Measurements from ENCODE around the gene HDAC6.
"Not testable (repeated sequence)": the region's sequence is repeated elsewhere in the genome, so short reads cannot be mapped to it uniquely, and the experiment has no call there.

Gene HDAC6

GRCh38 chrX:48818866-48819265 is 17.0 kb downstream of the HDAC6 start:
- H4K8ac ChIP-seq (ENCODE audit: low read depth, low read length): no peak overlapping the region
- no peak overlapping the region for H3K27ac ChIP-seq (ENCODE audit: low read depth, low read length)
- WGBS (ENCODE audit: extremely low coverage, insufficient coverage, insufficient read length): no CpG with 5 or more reads among the region's 4 CpGs
- no peaks in the 10 kb centered on the region for H3K4me1 ChIP-seq (ENCODE audit: control insufficient read depth in 1 of 2, insufficient read depth in 2 of 2, low read length in 2 of 2)
- H2BK12ac ChIP-seq (ENCODE audit: low read length): no peak overlapping the region
- no peak overlapping the region for H3K18ac ChIP-seq (ENCODE audit: low read length)
- H2BK5ac ChIP-seq (ENCODE audit: low read depth, low read length, poor library complexity): no peak overlapping the region
- no peak overlapping the region for H2AK5ac ChIP-seq (ENCODE audit: low read length)
- H3K14ac ChIP-seq (ENCODE audit: low read length): no peak overlapping the region
- H2BK120ac ChIP-seq (ENCODE audit: insufficient read depth, low read length, poor library complexity): no peak overlapping the region
- H3K9ac ChIP-seq (ENCODE audit: low read length): no peak overlapping the region
- H2AFZ ChIP-seq (ENCODE audit: insufficient read depth, low read length, poor library complexity): no peak overlapping the region
- H3K79me2 ChIP-seq (ENCODE audit: control insufficient read depth, insufficient read depth, low read length, poor library complexity): no peaks in the 10 kb centered on the region
- no peak overlapping the region for H3K4me3 ChIP-seq (ENCODE audit: low read depth, low read length)
- no peaks in the 10 kb centered on the region for H3K79me1 ChIP-seq (ENCODE audit: low read length)
- H3K23ac ChIP-seq (ENCODE audit: low read length): no peak overlapping the region
- H3K9me3 ChIP-seq (ENCODE audit: insufficient read depth, low read depth, low read length): no peaks in the 10 kb centered on the region
- no peaks in the 10 kb centered on the region for H3K27me3 ChIP-seq (ENCODE audit: insufficient read depth, low read length)
- H3K36me3 ChIP-seq (ENCODE audit: control insufficient read depth in 1 of 2, insufficient read depth in 2 of 2, low read length in 2 of 2): peaks cover 66 to 69% of the 10 kb centered on the region in 2 experiments
- no peak overlapping the region for H3K4ac ChIP-seq (ENCODE audit: low read depth, low read length)
- no peak for DNase-seq
- H4K91ac ChIP-seq (ENCODE audit: low read depth, low read length): no peak overlapping the region
- H3K4me2 ChIP-seq (ENCODE audit: low read length): no peak overlapping the region
- H4K12ac ChIP-seq (ENCODE audit: low read depth, low read length): no peak overlapping the region

DNA sequence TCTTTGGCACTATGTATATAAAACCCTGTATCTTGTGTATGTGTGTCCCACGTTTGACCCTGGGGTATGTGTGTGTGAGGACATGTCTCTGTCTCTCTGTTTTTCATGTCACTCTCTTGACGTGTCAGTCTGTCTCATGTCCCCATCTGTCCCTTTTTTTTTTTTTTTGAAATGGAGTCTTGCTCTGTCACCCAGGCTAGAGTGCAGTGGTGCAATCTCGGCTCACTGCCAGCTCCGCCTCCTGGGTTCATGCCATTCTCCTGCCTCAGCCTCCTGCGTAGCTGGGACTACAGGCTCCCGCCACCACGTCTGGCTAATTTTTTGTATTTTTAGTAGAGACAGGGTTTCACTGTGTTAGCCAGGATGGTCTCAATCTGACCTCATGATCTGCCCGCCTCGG is 17.5 kb downstream of the HDAC6 start:
- H3K4me1 ChIP-seq (ENCODE audit: control insufficient read depth in 1 of 2, insufficient read depth in 2 of 2, low read length in 2 of 2); H3K18ac ChIP-seq (ENCODE audit: low read length); H3K23ac ChIP-seq (ENCODE audit: low read length); H4K12ac ChIP-seq (ENCODE audit: low read depth, low read length); H2AFZ ChIP-seq (ENCODE audit: insufficient read depth, low read length, poor library complexity); H2BK120ac ChIP-seq (ENCODE audit: insufficient read depth, low read length, poor library complexity); H3K14ac ChIP-seq (ENCODE audit: low read length); H3K9me3 ChIP-seq (ENCODE audit: insufficient read depth, low read depth, low read length); H3K79me2 ChIP-seq (ENCODE audit: control insufficient read depth, insufficient read depth, low read length, poor library complexity); H3K79me1 ChIP-seq (ENCODE audit: low read length); H3K4ac ChIP-seq (ENCODE audit: low read depth, low read length); H2AK5ac ChIP-seq (ENCODE audit: low read length); H2BK5ac ChIP-seq (ENCODE audit: low read depth, low read length, poor library complexity); H3K9ac ChIP-seq (ENCODE audit: low read length); H4K91ac ChIP-seq (ENCODE audit: low read depth, low read length); H3K27me3 ChIP-seq (ENCODE audit: insufficient read depth, low read length); H3K27ac ChIP-seq (ENCODE audit: low read depth, low read length); H2BK12ac ChIP-seq (ENCODE audit: low read length); H3K4me3 ChIP-seq (ENCODE audit: low read depth, low read length); H3K4me2 ChIP-seq (ENCODE audit: low read length); H4K8ac ChIP-seq (ENCODE audit: low read depth, low read length): not testable (repeated sequence)
- peak in 1 of 2 donors; percentile 7 for DNase-seq
- H3K36me3 ChIP-seq (ENCODE audit: control insufficient read depth in 1 of 2, insufficient read depth in 2 of 2, low read length in 2 of 2): peaks cover 69 to 73% of the 10 kb centered on the region in 2 experiments
- no CpG with 5 or more reads among the region's 9 CpGs for WGBS (ENCODE audit: extremely low coverage, insufficient coverage, insufficient read length)

GRCh38 chrX:48823053-48823452 is 21.2 kb downstream of the HDAC6 start:
- H3K4me1 ChIP-seq (ENCODE audit: control insufficient read depth in 1 of 2, insufficient read depth in 2 of 2, low read length in 2 of 2): no peaks in the 10 kb centered on the region
- no peak overlapping the region for H3K14ac ChIP-seq (ENCODE audit: low read length)
- WGBS (ENCODE audit: extremely low coverage, insufficient coverage, insufficient read length): no CpG with 5 or more reads among the region's 6 CpGs
- H2AFZ ChIP-seq (ENCODE audit: insufficient read depth, low read length, poor library complexity): no peak overlapping the region
- no peak overlapping the region for H2BK12ac ChIP-seq (ENCODE audit: low read length)
- H2AK5ac ChIP-seq (ENCODE audit: low read length): no peak overlapping the region
- no peak overlapping the region for H3K4me3 ChIP-seq (ENCODE audit: low read depth, low read length)
- H3K4ac ChIP-seq (ENCODE audit: low read depth, low read length): no peak overlapping the region
- peaks cover 2% of the 10 kb centered on the region for H3K9me3 ChIP-seq (ENCODE audit: insufficient read depth, low read depth, low read length)
- H3K36me3 ChIP-seq (ENCODE audit: control insufficient read depth in 1 of 2, insufficient read depth in 2 of 2, low read length in 2 of 2): peaks cover 53% of the 10 kb centered on the region in 2 experiments
- DNase-seq: no peak
- H4K12ac ChIP-seq (ENCODE audit: low read depth, low read length): no peak overlapping the region
- no peaks in the 10 kb centered on the region for H3K27me3 ChIP-seq (ENCODE audit: insufficient read depth, low read length)
- no peak overlapping the region for H3K18ac ChIP-seq (ENCODE audit: low read length)
- no peaks in the 10 kb centered on the region for H3K79me1 ChIP-seq (ENCODE audit: low read length)
- H3K4me2 ChIP-seq (ENCODE audit: low read length): no peak overlapping the region
- H3K79me2 ChIP-seq (ENCODE audit: control insufficient read depth, insufficient read depth, low read length, poor library complexity): no peaks in the 10 kb centered on the region
- no peak overlapping the region for H2BK5ac ChIP-seq (ENCODE audit: low read depth, low read length, poor library complexity)
- H3K9ac ChIP-seq (ENCODE audit: low read length): no peak overlapping the region
- H3K23ac ChIP-seq (ENCODE audit: low read length): no peak overlapping the region
- H3K27ac ChIP-seq (ENCODE audit: low read depth, low read length): no peak overlapping the region
- H2BK120ac ChIP-seq (ENCODE audit: insufficient read depth, low read length, poor library complexity): no peak overlapping the region
- no peak overlapping the region for H4K8ac ChIP-seq (ENCODE audit: low read depth, low read length)
- H4K91ac ChIP-seq (ENCODE audit: low read depth, low read length): no peak overlapping the region

- Histone ChIP-seq H3K23ac (ENCODE audit: low read length) (no peak overlapping the region), H3K79me1 (ENCODE audit: low read length) (no peaks in the 10 kb centered on the region), H3K4me1 (ENCODE audit: control insufficient read depth in 1 of 2, insufficient read depth in 2 of 2, low read length in 2 of 2) (no peaks in the 10 kb centered on the region), H3K36me3 (ENCODE audit: control insufficient read depth in 1 of 2, insufficient read depth in 2 of 2, low read length in 2 of 2) (peaks cover 43% of the 10 kb centered on the region in 2 experiments), H3K4me3 (ENCODE audit: low read depth, low read length) (no peak overlapping the region), H2AFZ (ENCODE audit: insufficient read depth, low read length, poor library complexity) (no peak overlapping the region), H4K12ac (ENCODE audit: low read depth, low read length) (no peak overlapping the region), H3K18ac (ENCODE audit: low read length) (no peak overlapping the region), H3K27ac (ENCODE audit: low read depth, low read length) (no peak overlapping the region), H3K9me3 (ENCODE audit: insufficient read depth, low read depth, low read length) (peaks cover 2% of the 10 kb centered on the region), H2BK12ac (ENCODE audit: low read length) (no peak overlapping the region), H3K9ac (ENCODE audit: low read length) (no peak overlapping the region), H2BK5ac (ENCODE audit: low read depth, low read length, poor library complexity) (no peak overlapping the region), H2AK5ac (ENCODE audit: low read length) (no peak overlapping the region), H3K79me2 (ENCODE audit: control insufficient read depth, insufficient read depth, low read length, poor library complexity) (no peaks in the 10 kb centered on the region), H4K91ac (ENCODE audit: low read depth, low read length) (no peak overlapping the region), H3K27me3 (ENCODE audit: insufficient read depth, low read length) (no peaks in the 10 kb centered on the region), H3K4me2 (ENCODE audit: low read length) (no peak overlapping the region), H3K14ac (ENCODE audit: low read length) (no peak overlapping the region), H3K4ac (ENCODE audit: low read depth, low read length) (no peak overlapping the region), H2BK120ac (ENCODE audit: insufficient read depth, low read length, poor library complexity) (no peak overlapping the region), H4K8ac (ENCODE audit: low read depth, low read length) (no peak overlapping the region)
- no CpG with 5 or more reads among the region's 8 CpGs for whole genome bisulfite sequencing (ENCODE audit: extremely low coverage, insufficient coverage, insufficient read length)
- no peak for DNase-seq
These were observed 22.2 kb downstream of the HDAC6 start for GRCh38 chrX:48824066-48824465.
